Fibroblast of pulmonary artery (primary cell): ENCODE results near the gene RFTN1.

Experiments
- DNase-seq: peaks from one replicate; pipeline ENCODE4 v3.0.0-alpha.2; 2010; ENCODE audit warnings: low read depth
- H3K4me3 ChIP-seq: replicated peaks from 2 replicates; pipeline ENCODE4 v1.5.1; 2011; ENCODE audit warnings: low read depth, mild to moderate bottlenecking, control low read depth, low read length, moderate library complexity
- TF ChIP-seq, protein P1 (sequence below): IDR thresholded peaks from 2 replicates; pipeline ENCODE4 v1.5.1; 2011; ENCODE audit warnings: mild to moderate bottlenecking, control low read depth, low read length, inconsistent platforms; ENCODE audit errors: missing control alignments

RFTN1 gene

DNA sequence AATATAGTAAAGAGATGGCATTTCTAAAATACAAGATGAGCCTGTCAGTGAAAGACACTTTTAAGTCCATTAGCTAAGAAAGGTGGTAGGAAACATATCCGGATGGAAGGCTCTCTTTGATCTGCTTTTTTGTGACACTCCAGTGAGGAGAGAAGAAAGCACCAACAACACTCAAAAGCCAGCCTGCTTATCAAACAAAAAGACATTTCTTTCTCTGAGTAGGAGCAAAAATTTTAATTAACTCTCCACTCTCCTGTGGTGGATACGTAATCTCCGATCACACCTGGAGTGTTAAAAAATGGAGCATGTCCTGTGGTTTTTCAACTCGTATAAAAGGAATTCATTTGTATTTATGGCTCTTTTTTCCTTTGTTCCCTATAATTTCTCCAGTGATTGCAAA is 183.1 kb downstream of the RFTN1 start:
- TF ChIP-seq, protein P1, sequence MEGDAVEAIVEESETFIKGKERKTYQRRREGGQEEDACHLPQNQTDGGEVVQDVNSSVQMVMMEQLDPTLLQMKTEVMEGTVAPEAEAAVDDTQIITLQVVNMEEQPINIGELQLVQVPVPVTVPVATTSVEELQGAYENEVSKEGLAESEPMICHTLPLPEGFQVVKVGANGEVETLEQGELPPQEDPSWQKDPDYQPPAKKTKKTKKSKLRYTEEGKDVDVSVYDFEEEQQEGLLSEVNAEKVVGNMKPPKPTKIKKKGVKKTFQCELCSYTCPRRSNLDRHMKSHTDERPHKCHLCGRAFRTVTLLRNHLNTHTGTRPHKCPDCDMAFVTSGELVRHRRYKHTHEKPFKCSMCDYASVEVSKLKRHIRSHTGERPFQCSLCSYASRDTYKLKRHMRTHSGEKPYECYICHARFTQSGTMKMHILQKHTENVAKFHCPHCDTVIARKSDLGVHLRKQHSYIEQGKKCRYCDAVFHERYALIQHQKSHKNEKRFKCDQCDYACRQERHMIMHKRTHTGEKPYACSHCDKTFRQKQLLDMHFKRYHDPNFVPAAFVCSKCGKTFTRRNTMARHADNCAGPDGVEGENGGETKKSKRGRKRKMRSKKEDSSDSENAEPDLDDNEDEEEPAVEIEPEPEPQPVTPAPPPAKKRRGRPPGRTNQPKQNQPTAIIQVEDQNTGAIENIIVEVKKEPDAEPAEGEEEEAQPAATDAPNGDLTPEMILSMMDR: no peak
- no peak overlapping the region for H3K4me3 ChIP-seq
- DNase-seq: no peak

DNA sequence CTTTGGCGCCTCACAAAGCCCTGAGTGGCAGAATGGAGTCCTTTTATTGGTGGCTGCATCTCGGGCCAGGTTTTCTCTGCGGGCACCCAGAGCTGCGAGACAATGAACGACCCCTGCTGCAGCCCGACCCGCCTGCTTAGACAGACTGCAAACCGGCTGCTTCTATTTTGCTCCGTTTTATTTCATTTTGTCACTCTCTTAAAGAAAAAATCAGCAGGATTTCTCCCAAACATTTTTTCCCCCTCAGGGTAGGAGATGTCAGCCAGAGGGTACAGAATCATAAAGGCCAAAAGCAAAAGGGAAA is 183.7 kb downstream of the RFTN1 start:
- DNase-seq: no peak
- TF ChIP-seq, protein P1: no peak
- no peak overlapping the region for H3K4me3 ChIP-seq

DNA sequence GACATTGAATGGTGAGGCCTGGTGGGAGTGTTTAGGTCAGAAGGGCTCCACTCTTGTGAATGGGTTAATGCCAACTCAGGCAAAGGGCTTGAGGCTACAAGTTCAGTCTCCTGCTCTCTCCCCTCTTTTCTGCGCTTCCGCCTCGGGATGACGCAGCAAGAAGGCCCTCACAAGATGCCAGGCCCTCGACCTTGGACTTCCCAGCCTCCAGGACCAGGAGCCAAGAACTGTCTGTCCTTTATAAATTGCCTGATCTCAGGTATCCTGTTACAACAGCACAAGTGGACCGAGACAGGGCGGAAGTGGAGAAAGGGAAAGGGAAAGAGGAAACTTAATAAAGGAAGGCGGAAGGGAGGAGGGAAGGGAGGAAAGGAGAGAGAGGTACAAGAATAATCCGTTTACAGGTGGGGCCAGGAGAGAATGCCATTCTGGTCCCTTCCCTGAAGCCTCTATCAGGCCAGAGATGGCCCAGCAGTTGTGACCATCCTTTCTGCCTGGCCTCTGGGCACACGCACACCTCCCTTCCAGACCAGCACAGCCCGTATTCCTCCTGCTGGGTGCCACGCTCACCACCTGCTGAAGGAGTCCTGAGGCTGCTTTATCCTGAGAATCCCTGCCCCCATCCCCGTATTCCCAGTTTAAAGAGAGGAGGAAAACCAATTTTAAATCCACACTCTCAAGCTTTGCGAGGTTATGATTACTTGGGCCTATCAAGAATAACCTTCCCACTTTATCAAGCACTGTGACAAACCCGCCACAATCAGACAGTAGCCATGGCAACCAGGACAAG is 184.3 kb downstream of the RFTN1 start:
- H3K4me3 ChIP-seq: no peak overlapping the region
- TF ChIP-seq, protein P1: no peak
- DNase-seq: no peak

DNA sequence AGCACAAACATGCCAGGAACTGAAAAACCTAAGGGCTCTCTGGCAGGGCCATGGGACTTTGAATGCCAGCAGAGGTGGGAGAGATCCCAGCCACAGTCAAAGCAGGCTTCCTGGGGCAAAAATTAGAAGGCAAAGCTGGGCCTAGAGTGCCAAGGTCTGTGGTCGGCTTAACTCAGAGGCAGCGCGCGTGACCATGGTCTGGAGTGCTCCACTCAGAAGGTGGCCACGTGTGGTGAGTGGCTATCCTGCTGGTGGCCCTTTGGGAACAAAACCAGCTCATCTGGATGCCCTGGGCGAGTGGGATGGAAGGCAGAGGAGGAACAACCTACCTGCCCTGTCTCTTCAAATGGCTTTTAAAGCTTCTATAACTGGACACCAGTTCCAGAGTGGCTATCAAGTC is 185.4 kb downstream of the RFTN1 start:
- DNase-seq: no peak
- TF ChIP-seq, protein P1: no peak
- H3K4me3 ChIP-seq: no peak overlapping the region

DNA sequence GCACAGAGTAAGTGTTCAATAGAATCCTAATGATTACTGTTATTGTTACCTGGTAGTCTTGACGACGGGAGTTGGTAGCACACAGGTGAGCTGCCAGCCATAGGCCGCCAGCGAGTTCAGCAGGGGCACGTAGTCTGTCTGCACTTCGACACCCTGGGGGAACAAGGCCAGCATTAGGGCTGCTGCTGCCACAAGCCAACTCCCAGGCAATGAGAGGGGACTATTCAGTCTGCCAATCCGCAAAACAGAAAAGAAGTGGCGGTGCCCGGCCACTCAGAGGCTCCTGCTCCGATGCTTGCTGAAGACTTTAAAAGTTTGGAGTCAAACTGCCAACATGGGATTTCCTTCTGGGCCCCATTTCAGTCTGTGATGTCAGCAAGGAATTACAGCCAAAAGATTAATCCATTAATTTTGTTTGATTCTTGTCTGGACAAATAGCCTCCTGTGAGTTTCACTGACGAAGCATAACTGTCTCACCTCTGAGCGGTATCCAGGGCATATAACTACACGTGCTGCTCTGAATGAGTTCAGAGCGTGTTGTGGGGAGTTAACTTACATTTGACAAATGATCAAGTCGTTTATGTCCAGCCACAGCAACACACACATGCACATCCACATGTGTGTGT is 186.7 kb downstream of the RFTN1 start:
- no peak for DNase-seq
- TF ChIP-seq, protein P1: no peak
- H3K4me3 ChIP-seq: no peak overlapping the region

DNA sequence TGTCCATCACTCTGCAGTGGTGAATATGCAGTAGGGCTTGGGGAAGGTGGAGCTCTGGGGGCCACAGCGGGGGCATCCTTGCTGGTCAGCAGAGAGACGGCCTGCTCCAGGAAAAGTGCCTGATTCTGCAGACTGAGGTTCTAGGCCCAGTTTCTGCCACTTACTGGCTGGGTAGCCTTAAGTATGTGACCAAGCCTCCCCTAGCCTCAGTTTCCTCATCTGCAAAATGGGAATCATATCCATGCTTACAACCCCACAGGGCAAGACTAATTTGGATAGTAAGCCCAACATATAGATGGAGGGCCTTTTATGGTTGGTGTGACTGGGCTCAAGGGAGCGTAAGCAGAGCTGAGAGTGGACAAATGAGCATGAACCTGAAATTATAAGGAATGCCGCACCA is 187.6 kb downstream of the RFTN1 start:
- no peak overlapping the region for H3K4me3 ChIP-seq
- TF ChIP-seq, protein P1: no peak
- no peak for DNase-seq

DNA sequence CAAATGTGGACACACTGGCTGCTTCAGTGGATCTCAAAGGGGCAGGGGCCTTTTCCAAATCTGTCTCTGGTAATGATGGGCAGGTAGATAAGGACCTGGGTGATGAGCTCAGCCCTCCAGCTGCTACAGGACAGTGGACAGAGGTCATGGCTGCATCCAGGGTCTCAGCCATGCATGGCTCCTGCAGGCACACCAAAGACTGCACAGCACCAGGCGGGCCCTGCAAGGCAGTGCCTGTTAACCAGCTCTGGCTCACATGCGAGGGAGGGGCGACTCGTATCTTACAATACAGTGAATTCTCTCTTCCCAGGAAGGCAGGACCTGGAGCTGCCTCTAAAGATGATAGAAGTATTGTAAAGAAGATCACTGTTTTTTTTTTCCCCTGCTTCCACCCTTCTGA is 189.8 kb downstream of the RFTN1 start:
- DNase-seq: no peak
- TF ChIP-seq, protein P1: no peak

More for the DNA sequence above, 189.8 kb downstream of the RFTN1 start:
- no peak overlapping the region for H3K4me3 ChIP-seq
